Calu3 (cell line): ENCODE data around the gene DSP. TPM values are rescaled to one million over a fixed set of nuclear protein-coding genes. Genes with fewer than 3 reads are reported as not detected.
A peak's percentile ranks its signal among the peaks of the same experiment; 100 is the strongest.

Source experiments
- BruUV-seq: library from RNA; stranded (reverse); fragments of 400-500 nt; replicated peaks from 2 replicates; lab custom pipeline; 2021; lab: Mats Ljungman, UMichigan
- CTCF ChIA-PET: fragments of 300-600 bp; sonication (Branson Sonifier 250); formaldehyde crosslinking; loops from one replicate; lab custom pipeline; 2022; ENCODE audit warnings: antibody characterized with exemption; lab: Charles Lee
- DNase-seq: peaks from one replicate; pipeline ENCODE4 v3.0.0; 2022
- H3K27ac Mint-ChIP-seq: one replicate; pipeline ENCODE4 v1.8.0; 2022; ENCODE audit warnings: mixed read lengths; ENCODE audit not compliant: unreplicated experiment
- H3K27me3 Mint-ChIP-seq: one replicate; pipeline ENCODE4 v1.8.0; 2022; ENCODE audit warnings: mixed read lengths; ENCODE audit not compliant: unreplicated experiment
- H3K36me3 Mint-ChIP-seq: one replicate; pipeline ENCODE4 v1.8.0; 2022; ENCODE audit warnings: mild to moderate bottlenecking, moderate library complexity, mixed read lengths; ENCODE audit not compliant: insufficient read depth, unreplicated experiment
- H3K4me1 Mint-ChIP-seq: one replicate; pipeline ENCODE4 v1.8.0; 2022; ENCODE audit warnings: mild to moderate bottlenecking, low read depth, mixed read lengths; ENCODE audit not compliant: unreplicated experiment
- H3K4me3 Mint-ChIP-seq: one replicate; pipeline ENCODE4 v1.8.0; 2022; ENCODE audit warnings: mild to moderate bottlenecking, low read depth, moderate library complexity, mixed read lengths; ENCODE audit not compliant: unreplicated experiment
- H3K9me3 Mint-ChIP-seq: one replicate; pipeline ENCODE4 v1.8.0; 2022; ENCODE audit warnings: low read depth, mixed read lengths; ENCODE audit not compliant: unreplicated experiment
- CTCF ChIP-seq: fragments of 200-600 bp; IDR thresholded peaks from one replicate; pipeline ENCODE4 v1.8.0; 2022; ENCODE audit warnings: antibody characterized with exemption; ENCODE audit not compliant: unreplicated experiment
- intact Hi-C: fragments of 100-400 bp; cut with micrococcal nuclease; formaldehyde crosslinking; loops from one replicate; pipeline ENCODE4 v1.10.0; 2022; ENCODE audit not compliant: unreplicated experiment
- total RNA-seq: library from RNA; stranded (reverse); gene quantifications from 2 replicates; pipeline ENCODE4 v1.2.3, GENCODE V29; 2022

The DSP gene
- total RNA-seq, 1 experiment from 2014 or later: 57.7 TPM

GRCh38 chr6:7561153-7561964 lies 19.9 kb downstream of the DSP start:
- intact Hi-C loops: no loop called here

DNA sequence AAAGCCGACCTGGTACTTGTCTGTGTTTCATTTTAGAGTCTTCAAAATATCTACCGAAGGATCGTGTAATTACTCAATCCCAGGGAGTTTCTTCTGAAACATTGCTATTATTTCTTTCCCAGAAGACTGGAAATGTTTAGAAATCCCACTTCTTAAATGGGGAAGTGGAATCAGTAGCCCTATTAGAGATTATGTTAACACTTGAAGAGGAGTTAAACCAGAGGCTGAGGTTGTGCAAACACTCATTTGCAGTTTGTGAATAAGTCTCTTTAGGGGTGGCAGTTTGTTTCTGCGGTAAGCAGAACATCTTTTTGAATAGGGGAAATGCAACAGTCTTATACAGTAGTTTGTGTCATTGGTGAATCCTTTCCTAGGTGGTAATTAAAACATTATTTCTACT lies 21.3 kb downstream of the DSP start:
- BruUV-seq: no TSS peak
- intact Hi-C loops: no loop called here
- no peak for DNase-seq
- Mint-ChIP-seq H3K36me3 (peaks cover 26% of the 10 kb centered on the region), H3K27ac (no peak overlapping the region), H3K9me3 (no peaks in the 10 kb centered on the region), H3K4me3 (no peak overlapping the region), H3K4me1 (peaks cover 6% of the 10 kb centered on the region), H3K27me3 (no peaks in the 10 kb centered on the region)
- no peak for TF ChIP-seq CTCF
- CTCF ChIA-PET: interaction anchor here (0.6 kb wide), 1 partner anchor 127 kb away, joined by 3 read pairs; no protein-coding TSS in a partner anchor

More at GRCh38 chr6:7561153-7561964, 19.9 kb downstream of the DSP start:
- Mint-ChIP-seq H3K27me3 (no peaks in the 10 kb centered on the region), H3K4me1 (peaks cover 6% of the 10 kb centered on the region), H3K36me3 (peaks cover 26% of the 10 kb centered on the region), H3K9me3 (no peaks in the 10 kb centered on the region), H3K27ac (peak overlapping the region; percentile 48), H3K4me3 (peak overlapping the region; percentile 54)
- DNase-seq: peak; percentile 60
- no peak for TF ChIP-seq CTCF
- CTCF ChIA-PET: interaction anchor here (0.5 to 2.8 kb wide), 4 partner anchors 23 to 136 kb away, joined by 3 to 12 read pairs (median 4); no protein-coding TSS in a partner anchor
- no TSS peak for BruUV-seq

DNA sequence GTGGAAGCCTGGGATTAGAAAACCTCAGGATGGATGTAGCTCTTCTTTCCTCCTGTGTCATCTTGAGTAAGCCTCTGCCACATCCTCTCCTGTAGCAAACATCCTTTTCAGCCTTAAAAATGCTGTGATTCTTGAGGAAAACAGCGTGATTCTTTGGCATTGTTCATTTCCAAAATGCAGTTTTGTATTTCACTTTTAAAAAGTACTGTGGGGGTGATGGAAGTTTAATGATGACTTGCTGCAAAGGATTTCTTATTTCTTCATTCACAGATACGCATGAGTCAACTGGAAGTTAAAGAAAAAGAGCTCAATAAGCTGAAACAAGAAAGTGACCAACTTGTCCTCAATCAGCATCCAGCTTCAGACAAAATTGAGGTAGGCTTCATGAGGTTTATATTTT lies 24.6 kb downstream of the DSP start:
- CTCF ChIA-PET: no interaction called here
- TF ChIP-seq CTCF: no peak
- intact Hi-C loops: no loop called here
- no peak overlapping the region for H3K27ac Mint-ChIP-seq
- H3K36me3 Mint-ChIP-seq: peaks cover 31% of the 10 kb centered on the region
- no peak for DNase-seq
- peaks cover 6% of the 10 kb centered on the region for H3K4me1 Mint-ChIP-seq
- no TSS peak for BruUV-seq
- no peaks in the 10 kb centered on the region for H3K27me3 Mint-ChIP-seq
- no peak overlapping the region for H3K4me3 Mint-ChIP-seq
- no peaks in the 10 kb centered on the region for H3K9me3 Mint-ChIP-seq

DNA sequence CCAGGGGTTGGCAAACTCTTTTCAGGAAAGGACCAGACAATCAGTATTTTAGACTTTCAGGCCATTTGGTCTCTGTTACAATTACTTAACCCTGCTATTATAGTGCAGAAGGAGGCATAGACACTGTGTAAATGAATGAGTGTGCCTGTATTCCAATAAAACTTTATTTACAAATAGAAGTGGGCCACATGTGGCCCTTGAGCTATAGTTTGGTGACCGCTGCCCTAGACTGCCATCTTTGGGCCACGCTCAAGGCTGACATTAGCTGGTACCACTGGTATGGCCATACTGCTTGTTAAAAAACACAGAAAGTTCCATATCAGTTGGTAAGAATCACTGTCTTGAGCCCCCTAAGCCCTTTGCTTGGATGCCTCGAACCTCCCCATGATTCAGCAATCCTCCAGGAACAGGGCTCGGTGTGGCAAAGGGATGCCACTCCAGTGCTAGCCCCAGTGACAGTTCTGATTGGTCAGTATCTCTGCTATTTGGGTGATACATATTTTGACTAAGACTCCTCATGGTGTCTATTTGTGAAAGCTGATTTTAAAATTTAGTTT lies 25.2 kb downstream of the DSP start:
- Mint-ChIP-seq H3K36me3 (peaks cover 26% of the 10 kb centered on the region), H3K4me1 (peaks cover under 1% of the 10 kb centered on the region), H3K27me3 (no peaks in the 10 kb centered on the region), H3K4me3 (no peak overlapping the region), H3K27ac (no peak overlapping the region), H3K9me3 (no peaks in the 10 kb centered on the region)
- DNase-seq: no peak
- no peak for TF ChIP-seq CTCF
- CTCF ChIA-PET: no interaction called here
- BruUV-seq: no TSS peak
- intact Hi-C loops: no loop called here
